ENCODE results near the gene INS.

INS gene

DNA sequence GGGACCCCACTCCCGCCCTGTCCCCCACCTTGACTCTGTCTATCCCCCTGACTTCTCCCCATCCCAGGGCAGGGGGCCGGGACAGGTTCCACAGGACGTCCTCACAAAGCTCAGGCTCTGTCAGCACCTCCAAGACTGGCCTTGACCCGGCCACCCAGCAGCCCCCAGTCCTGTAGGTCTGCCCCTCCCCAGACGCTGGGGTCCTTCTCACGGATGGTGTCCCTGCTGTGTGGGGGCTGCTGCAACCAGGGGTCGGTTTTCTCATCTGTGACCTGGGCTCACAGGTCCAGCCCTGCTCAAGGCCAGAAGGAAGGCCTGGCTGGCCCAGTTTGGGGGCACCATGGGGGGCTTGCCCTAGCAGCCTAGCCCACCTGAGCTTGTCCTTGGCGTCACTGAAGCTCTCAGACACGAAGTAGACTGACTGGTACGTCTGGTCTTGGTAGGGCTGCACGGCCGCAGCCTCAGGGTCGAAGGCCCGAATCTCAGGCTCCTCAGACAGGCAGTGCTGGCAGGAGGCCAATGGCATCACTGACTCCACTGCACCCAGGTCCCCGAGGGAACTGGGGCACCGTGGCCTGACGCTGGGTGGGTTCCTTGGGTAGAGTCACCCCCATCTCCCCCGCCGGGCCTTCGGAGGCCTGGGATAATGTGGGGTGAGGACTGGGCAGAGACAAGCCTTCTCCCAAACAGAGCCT is 4.0 kb upstream of the INS start:
- Histone ChIP-seq H3K4me3 (ENCODE audit: low read length) (no peak overlapping the region), H3K9me2 (replicated peaks; ENCODE audit: control insufficient read depth, low read length) (no peaks in the 10 kb centered on the region), H3F3A (ENCODE audit: control insufficient read depth, insufficient read depth) (no peaks in the 10 kb centered on the region), H3K27me3 (ENCODE audit: control insufficient read depth, low read length) (no peaks in the 10 kb centered on the region), H3K4me1 (ENCODE audit: control insufficient read depth, low read length) (no peaks in the 10 kb centered on the region), H3K27ac (ENCODE audit: low read depth, low read length) (no peak overlapping the region), H3K4me2 (ENCODE audit: low read length) (no peak overlapping the region), H4K20me1 (ENCODE audit: control insufficient read depth, insufficient read depth, low read depth, low read length) (no peaks in the 10 kb centered on the region), H3K79me2 (ENCODE audit: control insufficient read depth, low read length) (no peaks in the 10 kb centered on the region), H3K36me3 (ENCODE audit: control insufficient read depth, low read length) (no peaks in the 10 kb centered on the region), H3K9me3 (ENCODE audit: control insufficient read depth, insufficient read depth, low read length) (no peaks in the 10 kb centered on the region)
- TF ChIP-seq EZH2phosphoT487 (IDR thresholded peaks at IDR 0.05; ENCODE audit: borderline replicate concordance, low read length) = no peak
- TF ChIP-seq, protein P1, sequence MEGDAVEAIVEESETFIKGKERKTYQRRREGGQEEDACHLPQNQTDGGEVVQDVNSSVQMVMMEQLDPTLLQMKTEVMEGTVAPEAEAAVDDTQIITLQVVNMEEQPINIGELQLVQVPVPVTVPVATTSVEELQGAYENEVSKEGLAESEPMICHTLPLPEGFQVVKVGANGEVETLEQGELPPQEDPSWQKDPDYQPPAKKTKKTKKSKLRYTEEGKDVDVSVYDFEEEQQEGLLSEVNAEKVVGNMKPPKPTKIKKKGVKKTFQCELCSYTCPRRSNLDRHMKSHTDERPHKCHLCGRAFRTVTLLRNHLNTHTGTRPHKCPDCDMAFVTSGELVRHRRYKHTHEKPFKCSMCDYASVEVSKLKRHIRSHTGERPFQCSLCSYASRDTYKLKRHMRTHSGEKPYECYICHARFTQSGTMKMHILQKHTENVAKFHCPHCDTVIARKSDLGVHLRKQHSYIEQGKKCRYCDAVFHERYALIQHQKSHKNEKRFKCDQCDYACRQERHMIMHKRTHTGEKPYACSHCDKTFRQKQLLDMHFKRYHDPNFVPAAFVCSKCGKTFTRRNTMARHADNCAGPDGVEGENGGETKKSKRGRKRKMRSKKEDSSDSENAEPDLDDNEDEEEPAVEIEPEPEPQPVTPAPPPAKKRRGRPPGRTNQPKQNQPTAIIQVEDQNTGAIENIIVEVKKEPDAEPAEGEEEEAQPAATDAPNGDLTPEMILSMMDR (IDR thresholded peaks at IDR 0.05; ENCODE audit: low read depth, low read length, poor library complexity, severe bottlenecking) = no peak

DNA sequence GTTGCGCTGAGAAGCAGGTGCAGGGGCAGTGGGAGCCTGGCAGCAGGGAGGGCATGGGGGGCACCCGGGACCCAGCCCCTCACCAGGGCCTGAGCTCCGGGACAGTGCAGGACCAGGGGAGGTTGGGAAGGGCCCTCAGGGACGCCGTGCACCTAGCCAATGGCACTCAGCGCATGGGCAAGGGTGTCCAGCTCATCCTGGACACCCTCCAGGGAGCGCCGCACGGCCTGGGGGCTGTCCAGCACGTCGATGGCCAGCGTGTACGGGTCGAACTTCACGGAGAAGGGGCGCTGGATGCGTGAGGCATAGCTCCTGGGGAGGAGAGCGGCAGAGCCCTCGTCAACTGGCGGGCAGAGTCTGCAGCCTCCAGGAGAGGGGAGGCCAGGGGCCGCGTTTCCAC is 3.1 kb upstream of the INS start:
- Histone ChIP-seq H3K4me3 (ENCODE audit: low read length) (no peak overlapping the region), H3K27me3 (ENCODE audit: control insufficient read depth, low read length) (no peaks in the 10 kb centered on the region), H3K9me3 (ENCODE audit: control insufficient read depth, insufficient read depth, low read length) (no peaks in the 10 kb centered on the region), H3K27ac (ENCODE audit: low read depth, low read length) (no peak overlapping the region), H3K4me1 (ENCODE audit: control insufficient read depth, low read length) (no peaks in the 10 kb centered on the region), H3K79me2 (ENCODE audit: control insufficient read depth, low read length) (no peaks in the 10 kb centered on the region), H3K9me2 (replicated peaks; ENCODE audit: control insufficient read depth, low read length) (no peaks in the 10 kb centered on the region), H4K20me1 (ENCODE audit: control insufficient read depth, insufficient read depth, low read depth, low read length) (no peaks in the 10 kb centered on the region), H3F3A (ENCODE audit: control insufficient read depth, insufficient read depth) (no peaks in the 10 kb centered on the region), H3K4me2 (ENCODE audit: low read length) (no peak overlapping the region), H3K36me3 (ENCODE audit: control insufficient read depth, low read length) (no peaks in the 10 kb centered on the region)
- TF ChIP-seq, protein P1 (IDR thresholded peaks at IDR 0.05; ENCODE audit: low read depth, low read length, poor library complexity, severe bottlenecking) = no peak
- no peak for TF ChIP-seq EZH2phosphoT487 (IDR thresholded peaks at IDR 0.05; ENCODE audit: borderline replicate concordance, low read length)

DNA sequence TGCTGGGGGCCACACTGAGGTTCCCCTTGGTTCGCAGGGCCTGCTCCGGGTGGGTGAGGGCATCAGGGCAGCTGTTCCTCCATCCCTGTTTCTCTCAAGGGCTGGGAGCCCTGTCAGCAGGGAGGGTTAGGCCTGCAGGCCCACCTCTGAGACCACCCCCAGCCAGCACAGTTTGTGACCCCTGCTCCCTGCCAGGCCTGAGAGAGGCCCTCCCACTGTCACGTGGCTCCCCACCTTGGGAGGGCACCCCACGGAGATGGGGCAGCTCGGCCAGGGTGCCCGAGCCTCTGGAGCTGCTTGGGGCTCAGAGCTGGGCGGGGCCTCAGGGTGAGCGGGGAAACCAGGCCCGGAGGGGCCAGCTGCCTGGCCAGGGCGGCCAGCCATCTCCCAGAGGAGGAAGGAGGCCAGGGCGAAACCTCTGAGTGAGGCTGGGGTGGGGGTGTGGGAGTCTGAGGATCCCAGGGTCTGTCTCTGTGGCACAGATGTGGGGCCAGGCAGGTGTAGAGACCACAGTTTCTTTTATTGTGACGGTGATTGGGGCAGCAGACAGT is 2.5 kb upstream of the INS start:
- Histone ChIP-seq H4K20me1 (ENCODE audit: control insufficient read depth, insufficient read depth, low read depth, low read length) (no peaks in the 10 kb centered on the region), H3K4me1 (ENCODE audit: control insufficient read depth, low read length) (no peaks in the 10 kb centered on the region), H3K9me3 (ENCODE audit: control insufficient read depth, insufficient read depth, low read length) (no peaks in the 10 kb centered on the region), H3K4me2 (ENCODE audit: low read length) (no peak overlapping the region), H3K9me2 (replicated peaks; ENCODE audit: control insufficient read depth, low read length) (no peaks in the 10 kb centered on the region), H3F3A (ENCODE audit: control insufficient read depth, insufficient read depth) (no peaks in the 10 kb centered on the region), H3K36me3 (ENCODE audit: control insufficient read depth, low read length) (no peaks in the 10 kb centered on the region), H3K27me3 (ENCODE audit: control insufficient read depth, low read length) (no peaks in the 10 kb centered on the region), H3K79me2 (ENCODE audit: control insufficient read depth, low read length) (no peaks in the 10 kb centered on the region), H3K27ac (ENCODE audit: low read depth, low read length) (no peak overlapping the region), H3K4me3 (ENCODE audit: low read length) (no peak overlapping the region)
- TF ChIP-seq EZH2phosphoT487 (IDR thresholded peaks at IDR 0.05; ENCODE audit: borderline replicate concordance, low read length) = no peak
- TF ChIP-seq, protein P1 (IDR thresholded peaks at IDR 0.05; ENCODE audit: low read depth, low read length, poor library complexity, severe bottlenecking) = no peak
